Measurements from ENCODE around the gene STOML3. TPM values are rescaled to one million over a fixed set of nuclear protein-coding genes. Genes with fewer than 3 reads are reported as not detected.
A peak's percentile ranks its signal among the peaks of the same experiment; 100 is the strongest.

Gene STOML3
- polyA plus RNA-seq, 6 donors from 2014 or later: not detected

DNA sequence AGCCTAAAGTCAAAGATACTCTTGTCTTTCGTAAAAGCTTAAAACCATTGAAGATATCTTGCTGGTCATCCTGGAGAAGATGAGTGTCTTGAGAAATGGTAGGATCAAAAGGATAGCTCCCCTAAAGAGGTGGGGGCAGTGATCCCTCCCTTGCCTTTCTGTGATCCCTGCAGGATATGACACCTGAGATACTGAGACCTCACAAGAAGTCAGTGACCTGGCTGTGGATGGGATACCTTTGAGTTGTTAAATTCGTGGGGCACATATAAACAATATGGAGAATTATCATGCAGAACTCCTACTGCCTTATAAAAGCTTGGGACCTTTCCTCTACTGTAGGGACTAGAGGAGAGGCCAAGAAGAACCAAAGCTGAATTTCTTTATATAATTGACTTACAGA, 21.4 kb downstream of the STOML3 start:
- no peak overlapping the region for H3K27ac Mint-ChIP-seq
- no peaks in the 10 kb centered on the region for H3K4me1 Mint-ChIP-seq
- H3K4me3 Mint-ChIP-seq: no peak overlapping the region
- DNase-seq: no peak
- H3K27me3 Mint-ChIP-seq: peaks cover 7 to 16% (median 11%) of the 10 kb centered on the region in 3 donors
- H3K36me3 Mint-ChIP-seq: no peaks in the 10 kb centered on the region
- ATAC-seq (ENCODE audit: low read depth in 2 of 2): no peak
- peaks cover 0 to 2% (median 0%) of the 10 kb centered on the region in 7 donors for H3K9me3 Mint-ChIP-seq

DNA sequence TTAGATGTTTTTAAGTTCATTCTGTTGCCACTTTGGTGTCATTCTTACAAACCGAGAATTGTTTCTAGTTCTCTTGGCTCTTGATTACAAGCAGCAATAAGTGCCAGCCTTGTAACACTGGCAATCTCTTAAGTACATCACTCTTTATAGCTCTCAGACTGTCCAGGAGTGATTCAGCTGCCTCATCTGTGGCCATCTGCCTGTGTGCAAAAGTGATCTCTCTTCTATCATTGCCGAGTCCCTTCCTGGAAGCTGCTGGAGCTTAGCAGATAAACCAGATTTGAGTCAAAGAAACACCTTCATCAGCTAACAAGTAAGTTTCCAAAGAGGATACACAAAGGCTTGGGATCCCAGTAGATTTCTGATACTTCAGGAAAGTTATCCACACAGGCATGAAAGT, 23.2 kb downstream of the STOML3 start:
- H3K27me3 Mint-ChIP-seq: peaks cover 7 to 12% (median 11%) of the 10 kb centered on the region in 3 donors
- H3K9me3 Mint-ChIP-seq: peaks cover 0 to 2% (median 0%) of the 10 kb centered on the region in 7 donors
- no peaks in the 10 kb centered on the region for H3K36me3 Mint-ChIP-seq
- no peak for DNase-seq
- no peak for ATAC-seq (ENCODE audit: low read depth in 2 of 2)
- H3K4me3 Mint-ChIP-seq: no peak overlapping the region
- no peak overlapping the region for H3K27ac Mint-ChIP-seq
- H3K4me1 Mint-ChIP-seq: no peaks in the 10 kb centered on the region

DNA sequence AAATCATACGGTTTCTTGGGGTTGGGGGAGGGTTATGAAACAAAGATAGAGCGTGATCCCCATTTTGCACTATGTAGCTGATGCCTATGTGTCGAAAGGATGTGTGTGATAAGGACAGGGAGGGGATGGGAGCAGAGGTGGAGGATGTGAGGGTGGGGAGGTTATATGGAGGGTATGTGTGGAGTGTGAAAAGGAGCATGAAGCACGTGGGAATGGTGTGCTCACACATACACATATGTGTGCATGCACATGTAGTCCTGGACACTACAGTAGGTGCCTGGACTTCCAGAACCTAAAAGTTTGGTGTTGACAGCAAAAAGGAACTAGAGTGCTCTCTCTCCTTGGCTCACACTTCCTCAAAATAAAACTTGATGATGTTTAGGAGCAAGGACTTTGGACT, 25.4 kb downstream of the STOML3 start:
- Mint-ChIP-seq H3K9me3 (peaks cover 0 to 11% (median 5%) of the 10 kb centered on the region in 7 donors), H3K27me3 (peaks cover 6 to 16% (median 11%) of the 10 kb centered on the region in 3 donors), H3K4me3 (no peak overlapping the region), H3K36me3 (no peaks in the 10 kb centered on the region), H3K27ac (no peak overlapping the region), H3K4me1 (no peaks in the 10 kb centered on the region)
- DNase-seq (no peak), ATAC-seq (ENCODE audit: low read depth in 2 of 2) (no peak)

DNA sequence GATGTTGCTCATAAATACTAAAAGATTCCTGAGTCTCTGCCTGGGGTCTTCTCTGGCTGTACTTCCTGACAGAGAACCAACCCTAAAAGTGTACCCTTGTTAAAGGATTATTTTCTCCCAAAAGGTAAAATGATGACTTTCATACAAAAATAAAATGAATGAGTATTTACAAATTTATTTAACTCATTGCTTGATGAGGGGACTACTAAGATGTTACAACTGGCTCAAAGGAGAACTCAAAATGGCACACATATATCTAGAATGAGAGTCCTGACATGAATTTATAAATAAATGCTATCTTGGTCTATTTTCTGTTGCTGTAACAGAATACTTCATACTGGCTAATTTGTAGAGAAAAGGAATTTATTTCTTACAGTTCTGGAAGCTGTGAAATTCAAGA, 30.5 kb downstream of the STOML3 start:
- H3K27ac Mint-ChIP-seq: no peak overlapping the region
- DNase-seq (no peak), ATAC-seq (ENCODE audit: low read depth in 2 of 2) (no peak)
- peaks cover 0 to 27% (median 8%) of the 10 kb centered on the region in 7 donors for H3K9me3 Mint-ChIP-seq
- H3K4me3 Mint-ChIP-seq: peak overlapping the region in 1 of 8 donors; percentile 29
- H3K36me3 Mint-ChIP-seq: no peaks in the 10 kb centered on the region
- H3K27me3 Mint-ChIP-seq: peaks cover 4 to 10% (median 9%) of the 10 kb centered on the region in 3 donors
- H3K4me1 Mint-ChIP-seq: no peaks in the 10 kb centered on the region

DNA sequence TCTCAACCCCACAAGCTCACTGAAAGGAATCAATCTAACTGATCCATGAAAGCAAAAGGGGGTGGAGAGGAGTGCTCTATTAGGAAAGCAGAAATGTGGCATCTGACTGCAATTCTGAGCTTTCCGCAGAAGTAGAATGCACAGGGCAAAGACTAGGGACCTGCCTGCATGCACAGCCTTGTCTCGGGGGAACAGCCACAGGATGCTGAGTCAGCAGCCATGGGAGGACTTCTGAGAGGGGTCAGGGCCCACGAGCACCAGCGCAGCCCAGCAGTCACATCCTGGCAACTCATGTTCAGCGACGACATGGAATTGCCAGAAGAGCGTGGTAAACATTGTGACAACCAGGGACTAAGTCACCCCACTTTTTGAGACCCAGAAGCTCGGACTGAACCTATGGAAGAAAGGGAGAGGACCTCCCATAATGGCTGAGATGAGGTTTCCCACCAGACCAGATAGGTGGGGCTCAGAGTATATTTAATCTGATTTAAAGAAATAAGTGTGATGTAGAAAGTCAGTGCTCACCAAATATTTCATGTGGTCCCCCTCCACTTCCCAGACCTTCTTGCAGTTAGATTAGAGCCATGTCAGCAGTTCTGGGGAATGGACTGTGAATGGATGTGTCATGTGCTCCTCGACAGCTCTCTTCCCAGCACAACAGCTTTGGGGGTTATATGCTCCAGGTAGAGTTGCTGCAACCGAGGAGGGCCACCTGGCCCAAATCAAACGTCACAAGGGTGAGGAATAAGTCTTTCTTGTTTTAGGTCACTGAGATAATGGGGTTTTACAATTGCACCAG, 32.6 kb downstream of the STOML3 start:
- no peak overlapping the region for H3K4me3 Mint-ChIP-seq
- H3K36me3 Mint-ChIP-seq: no peaks in the 10 kb centered on the region
- peaks cover 6 to 11% (median 9%) of the 10 kb centered on the region in 3 donors for H3K27me3 Mint-ChIP-seq
- peaks cover 0 to 27% (median 8%) of the 10 kb centered on the region in 7 donors for H3K9me3 Mint-ChIP-seq
- H3K4me1 Mint-ChIP-seq: no peaks in the 10 kb centered on the region
- no peak overlapping the region for H3K27ac Mint-ChIP-seq
- ATAC-seq (ENCODE audit: low read depth in 2 of 2) (no peak), DNase-seq (no peak)

DNA sequence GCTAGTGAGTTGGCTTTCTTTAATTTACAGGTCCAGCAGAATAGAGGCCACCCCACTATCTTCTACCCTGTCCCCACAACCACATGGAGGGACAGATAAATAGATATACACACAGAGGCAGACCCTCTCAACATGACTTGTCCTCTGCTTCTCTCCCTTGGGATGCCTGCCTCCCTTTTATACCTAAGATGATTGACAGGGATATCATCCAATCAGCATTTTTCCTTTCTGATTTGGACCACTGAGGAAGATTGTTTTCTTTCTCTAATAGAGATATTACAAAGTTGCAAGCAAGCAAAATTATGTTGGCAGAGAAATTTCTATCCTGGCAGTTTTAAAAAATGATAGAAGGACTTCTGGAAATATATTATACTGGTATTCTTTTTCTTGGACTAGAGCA, 35.8 kb downstream of the STOML3 start:
- Mint-ChIP-seq H3K27me3 (peaks cover 0 to 6% (median 3%) of the 10 kb centered on the region in 3 donors), H3K4me1 (no peaks in the 10 kb centered on the region), H3K27ac (no peak overlapping the region), H3K9me3 (peaks cover 0 to 12% (median 3%) of the 10 kb centered on the region in 7 donors), H3K36me3 (no peaks in the 10 kb centered on the region), H3K4me3 (no peak overlapping the region)
- ATAC-seq (ENCODE audit: low read depth in 2 of 2) (no peak), DNase-seq (no peak)

DNA sequence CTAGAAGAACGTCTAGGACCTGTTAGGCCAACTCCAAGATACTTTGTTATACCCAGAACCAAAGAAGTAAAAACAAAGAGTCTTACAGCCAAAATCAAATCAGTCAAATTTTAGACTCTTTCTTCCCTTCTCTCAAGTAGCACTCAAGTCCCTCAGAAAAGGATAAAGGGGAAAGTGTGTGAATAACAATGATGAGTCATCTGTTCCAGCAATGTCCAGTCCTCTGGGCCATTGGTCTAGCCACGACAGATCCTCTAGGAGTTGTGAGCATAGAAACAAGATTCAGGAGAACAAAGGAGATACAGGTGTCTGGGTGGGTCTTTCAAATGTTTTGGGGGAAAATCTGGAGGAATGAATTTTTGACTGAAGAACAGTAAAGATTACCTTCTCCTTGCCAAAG, 36.3 kb downstream of the STOML3 start:
- Mint-ChIP-seq H3K27ac (no peak overlapping the region), H3K9me3 (peaks cover 0 to 6% (median 3%) of the 10 kb centered on the region in 7 donors), H3K4me1 (no peaks in the 10 kb centered on the region), H3K27me3 (peaks cover 0 to 6% (median 3%) of the 10 kb centered on the region in 3 donors), H3K36me3 (no peaks in the 10 kb centered on the region), H3K4me3 (no peak overlapping the region)
- ATAC-seq (ENCODE audit: low read depth in 2 of 2) (no peak), DNase-seq (no peak)

DNA sequence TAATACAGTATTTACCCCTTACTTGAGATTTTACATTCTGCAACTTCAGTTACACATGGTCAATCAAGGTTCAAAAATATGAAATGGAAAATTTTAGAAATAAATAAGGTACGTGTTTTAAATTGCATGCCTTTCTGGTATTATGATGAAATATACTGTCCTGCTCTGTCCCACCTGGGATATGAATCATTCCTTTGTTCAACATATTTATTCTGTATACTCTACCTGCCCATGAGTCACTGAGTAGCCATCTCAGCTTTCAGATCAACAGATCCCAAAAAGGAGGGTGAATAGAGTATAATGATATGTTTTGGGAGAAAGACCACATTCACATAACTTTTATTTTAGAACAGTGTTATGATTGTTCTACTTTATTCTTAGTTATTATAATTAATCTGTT, 37.8 kb downstream of the STOML3 start:
- ATAC-seq (ENCODE audit: low read depth in 2 of 2) (no peak), DNase-seq (no peak)
- Mint-ChIP-seq H3K36me3 (no peaks in the 10 kb centered on the region), H3K27ac (no peak overlapping the region), H3K4me1 (no peaks in the 10 kb centered on the region), H3K27me3 (peaks cover 0 to 6% (median 3%) of the 10 kb centered on the region in 3 donors), H3K4me3 (no peak overlapping the region), H3K9me3 (peaks cover 0 to 4% (median 0%) of the 10 kb centered on the region in 7 donors)

DNA sequence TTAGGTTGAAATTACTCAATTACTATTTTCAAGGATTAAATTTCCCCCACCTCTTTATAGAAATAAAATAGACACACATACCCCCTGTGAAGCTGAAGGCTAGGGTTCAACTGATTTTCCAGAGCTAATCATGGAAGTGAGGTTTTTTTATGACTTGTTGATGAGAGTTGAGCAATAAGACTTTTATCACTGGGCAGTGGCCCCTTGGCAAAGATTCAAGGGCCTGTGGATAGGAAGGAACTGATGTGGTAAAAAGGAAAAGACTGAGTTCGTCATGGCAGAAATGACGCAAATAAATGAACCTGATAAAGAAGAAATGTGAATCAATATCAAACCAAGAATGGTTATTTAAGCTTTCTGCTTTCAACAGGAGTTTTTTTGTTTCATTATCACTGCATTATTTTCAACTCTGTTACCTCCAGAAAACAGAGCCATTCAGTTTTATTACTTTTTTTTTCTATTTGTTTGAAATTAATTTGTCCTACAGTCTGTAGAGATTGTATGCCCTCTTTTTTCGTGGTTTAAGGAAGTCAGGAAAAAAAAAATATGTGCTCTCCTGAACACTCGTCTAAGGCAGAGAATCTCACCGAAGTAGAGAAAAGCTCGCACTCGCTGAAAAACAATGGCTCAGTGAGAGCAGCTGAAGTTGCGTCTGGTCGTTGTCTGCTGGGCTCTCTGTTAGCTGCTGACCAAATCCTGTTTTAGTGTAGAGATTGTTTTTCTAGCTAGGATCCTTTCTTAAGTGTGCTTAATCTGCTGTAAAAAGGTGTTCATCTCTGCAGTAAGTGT, 38.9 kb downstream of the STOML3 start:
- Mint-ChIP-seq H3K27me3 (peaks cover 0 to 10% (median 3%) of the 10 kb centered on the region in 3 donors), H3K9me3 (peaks cover 0 to 3% (median 0%) of the 10 kb centered on the region in 7 donors), H3K36me3 (no peaks in the 10 kb centered on the region), H3K4me3 (no peak overlapping the region), H3K27ac (no peak overlapping the region), H3K4me1 (no peaks in the 10 kb centered on the region)
- no peak for ATAC-seq (ENCODE audit: low read depth in 2 of 2)
- DNase-seq: no peak

DNA sequence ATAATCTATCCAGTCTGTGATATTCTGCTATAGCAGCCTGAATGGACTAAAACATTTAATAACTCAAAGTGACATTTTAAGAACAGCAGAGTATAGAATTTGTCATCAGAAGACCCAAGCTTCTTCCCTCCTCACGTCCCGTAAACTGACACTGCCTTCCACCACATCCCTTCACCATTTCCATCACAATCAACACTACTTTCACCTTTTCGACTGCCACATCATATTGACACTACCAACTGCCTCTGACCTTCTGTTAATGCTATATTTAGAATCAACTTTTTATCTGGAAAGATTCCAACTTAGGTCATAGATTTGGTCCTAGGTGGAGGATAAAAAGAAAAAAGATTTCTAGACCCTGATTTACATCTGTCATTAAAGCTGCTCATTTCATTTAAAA, 39.6 kb downstream of the STOML3 start:
- Mint-ChIP-seq H3K4me1 (no peaks in the 10 kb centered on the region), H3K27ac (no peak overlapping the region), H3K4me3 (no peak overlapping the region), H3K36me3 (no peaks in the 10 kb centered on the region), H3K9me3 (peaks cover 0 to 3% (median 0%) of the 10 kb centered on the region in 7 donors), H3K27me3 (peaks cover 0 to 15% (median 3%) of the 10 kb centered on the region in 3 donors)
- DNase-seq (no peak), ATAC-seq (ENCODE audit: low read depth in 2 of 2) (no peak)

DNA sequence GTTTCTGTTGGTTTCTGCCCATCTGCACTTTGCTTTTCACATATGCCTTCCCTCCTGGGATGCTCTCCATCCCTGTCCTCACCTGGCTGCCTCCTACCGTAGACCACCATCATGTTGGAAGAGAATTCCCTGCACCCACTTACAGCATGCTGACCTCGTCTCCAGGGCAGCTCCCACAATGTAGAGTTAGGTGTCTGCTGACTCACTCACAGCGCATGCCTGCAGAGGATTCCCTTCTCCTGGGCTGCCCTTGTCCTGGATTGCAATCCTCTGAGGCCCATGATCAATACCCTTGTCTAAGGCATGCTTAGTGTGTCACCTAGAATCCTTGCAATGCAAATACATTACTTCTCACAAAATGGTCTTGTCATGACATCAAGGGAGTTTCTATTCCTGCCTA, 43.6 kb downstream of the STOML3 start:
- H3K27me3 Mint-ChIP-seq: peaks cover 0 to 9% (median 0%) of the 10 kb centered on the region in 3 donors
- H3K9me3 Mint-ChIP-seq: peaks cover 0 to 3% (median 0%) of the 10 kb centered on the region in 7 donors
- H3K4me1 Mint-ChIP-seq: no peaks in the 10 kb centered on the region
- no peak overlapping the region for H3K4me3 Mint-ChIP-seq
- DNase-seq (no peak), ATAC-seq (ENCODE audit: low read depth in 2 of 2) (no peak)
- H3K36me3 Mint-ChIP-seq: no peaks in the 10 kb centered on the region
- H3K27ac Mint-ChIP-seq: no peak overlapping the region

DNA sequence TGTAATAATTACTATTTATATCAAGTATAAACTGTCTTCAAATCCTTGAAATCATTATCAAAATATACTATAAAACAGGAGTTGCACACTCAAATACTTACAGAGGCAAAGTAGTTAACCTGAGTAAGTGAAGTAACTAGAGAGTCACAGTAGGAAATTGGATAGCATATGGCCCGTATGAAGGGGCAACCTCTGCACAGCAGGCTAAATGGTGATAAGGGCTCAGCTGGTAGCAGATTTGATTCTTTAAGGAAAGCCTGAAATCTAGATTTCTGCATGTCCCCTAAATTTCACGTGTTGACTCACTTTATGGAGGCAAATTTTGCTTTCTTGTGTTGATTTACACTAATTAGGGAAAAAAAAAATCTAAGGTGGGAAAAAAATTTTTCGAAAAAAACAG, 46.4 kb downstream of the STOML3 start:
- Mint-ChIP-seq H3K9me3 (no peaks in the 10 kb centered on the region), H3K4me3 (no peak overlapping the region), H3K27me3 (peaks cover 0 to 9% (median 0%) of the 10 kb centered on the region in 3 donors), H3K36me3 (no peaks in the 10 kb centered on the region), H3K27ac (no peak overlapping the region), H3K4me1 (no peaks in the 10 kb centered on the region)
- DNase-seq: no peak
- ATAC-seq (ENCODE audit: low read depth in 2 of 2): no peak

DNA sequence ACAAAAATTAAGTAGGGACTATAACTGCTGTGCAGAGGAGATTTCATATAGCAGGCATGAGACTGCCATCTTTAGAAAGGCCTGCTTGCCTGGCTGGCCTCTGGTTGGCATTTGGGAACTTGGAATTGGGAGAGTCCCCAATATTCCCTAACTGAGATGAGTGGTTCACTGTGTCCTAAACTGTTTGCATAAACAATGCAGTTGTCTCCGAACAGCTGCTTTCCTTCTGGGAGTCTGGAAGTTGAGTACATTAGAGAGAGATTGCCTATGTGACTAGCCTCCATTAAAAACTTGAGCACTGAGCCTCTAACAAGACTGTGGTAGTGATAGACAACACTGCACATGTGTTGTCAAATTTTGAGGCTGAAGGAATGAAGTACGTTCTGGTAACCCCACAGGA, 47.4 kb downstream of the STOML3 start:
- Mint-ChIP-seq H3K9me3 (no peaks in the 10 kb centered on the region), H3K4me1 (no peaks in the 10 kb centered on the region), H3K4me3 (no peak overlapping the region), H3K36me3 (no peaks in the 10 kb centered on the region), H3K27me3 (peaks cover 0 to 9% (median 0%) of the 10 kb centered on the region in 3 donors), H3K27ac (no peak overlapping the region)
- no peak for ATAC-seq (ENCODE audit: low read depth in 2 of 2)
- no peak for DNase-seq

All from naive B cell (primary cell).